Mesendoderm (in vitro differentiated cells): ENCODE results near the gene FILIP1L.

Experiments used
- DNase-seq: peaks from one replicate; pipeline ENCODE4 v3.0.0; 2013
- H2AK5ac ChIP-seq: 2 replicates; pipeline ENCODE4 v1.6.1; 2013; ENCODE audit warnings: low read length, inconsistent platforms
- H2BK120ac ChIP-seq: 2 replicates; pipeline ENCODE4 v1.6.1; 2013; ENCODE audit warnings: low read depth, mild to moderate bottlenecking, low read length, moderate library complexity, mixed read lengths
- H2BK15ac ChIP-seq: replicated peaks from 2 replicates; pipeline ENCODE4 v1.6.1; 2013; ENCODE audit warnings: low read depth, mild to moderate bottlenecking, moderate library complexity
- H2BK5ac ChIP-seq: 2 replicates; pipeline ENCODE4 v1.6.1; 2013; ENCODE audit warnings: low read length, inconsistent platforms
- H3K18ac ChIP-seq: 2 replicates; pipeline ENCODE4 v1.6.1; 2013; ENCODE audit warnings: mild to moderate bottlenecking, low read length, mixed read lengths
- H3K23ac ChIP-seq: one replicate; pipeline ENCODE4 v1.6.1; 2013; ENCODE audit warnings: low read length
- H3K27ac ChIP-seq: 2 replicates; pipeline ENCODE4 v1.5.1; 2013; ENCODE audit warnings: low read depth, mild to moderate bottlenecking, inconsistent platforms, low read length, moderate library complexity
- H3K27me3 ChIP-seq: 2 replicates; pipeline ENCODE4 v1.6.1; 2013; ENCODE audit warnings: low read length, control low read depth, mild to moderate bottlenecking, inconsistent platforms; ENCODE audit not compliant: insufficient read depth, poor library complexity
- H3K36me3 ChIP-seq: 2 replicates; pipeline ENCODE4 v1.6.1; 2013; ENCODE audit warnings: low read length, inconsistent platforms; ENCODE audit not compliant: control insufficient read depth, insufficient read depth
- H3K4ac ChIP-seq: one replicate; pipeline ENCODE4 v1.6.1; 2013; ENCODE audit warnings: low read depth, mild to moderate bottlenecking, low read length, moderate library complexity
- H3K4me1 ChIP-seq: 2 replicates; pipeline ENCODE4 v1.6.1; 2013; ENCODE audit warnings: low read depth, low read length, inconsistent platforms; ENCODE audit not compliant: control insufficient read depth
- H3K4me2 ChIP-seq: 2 replicates; pipeline ENCODE4 v1.6.1; 2013; ENCODE audit warnings: low read length
- H3K4me3 ChIP-seq: 2 replicates; pipeline ENCODE4 v1.5.1; 2013; ENCODE audit warnings: mild to moderate bottlenecking, low read length
- H3K56ac ChIP-seq: one replicate; pipeline ENCODE4 v1.6.1; 2013; ENCODE audit warnings: low read length
- H3K79me1 ChIP-seq: 2 replicates; pipeline ENCODE4 v1.6.1; 2013; ENCODE audit warnings: low read length, inconsistent platforms
- H3K79me2 ChIP-seq: 2 replicates; pipeline ENCODE4 v1.6.1; 2013; ENCODE audit warnings: mild to moderate bottlenecking, low read length; ENCODE audit not compliant: control insufficient read depth, insufficient read depth
- H3K9ac ChIP-seq: 2 replicates; pipeline ENCODE4 v1.6.1; 2013; ENCODE audit warnings: low read length, inconsistent platforms
- H4K5ac ChIP-seq: one replicate; pipeline ENCODE4 v1.6.1; 2013; ENCODE audit warnings: low read length
- H4K8ac ChIP-seq: one replicate; pipeline ENCODE4 v1.6.1; 2013; ENCODE audit warnings: low read depth, mild to moderate bottlenecking, control low read depth, low read length, moderate library complexity
- WGBS: extraction: QIAGEN DNeasy Blood & Tissue Kit; methylation state at CpG from one replicate; pipeline ENCODE4 v1.1.7; 2013; ENCODE audit warnings: low lambda C conversion rate, missing lambda C conversion rate; ENCODE audit not compliant: insufficient coverage; ENCODE audit errors: extremely low coverage; 5-methylcytosine and 5-hydroxymethylcytosine counted together

FILIP1L gene

DNA sequence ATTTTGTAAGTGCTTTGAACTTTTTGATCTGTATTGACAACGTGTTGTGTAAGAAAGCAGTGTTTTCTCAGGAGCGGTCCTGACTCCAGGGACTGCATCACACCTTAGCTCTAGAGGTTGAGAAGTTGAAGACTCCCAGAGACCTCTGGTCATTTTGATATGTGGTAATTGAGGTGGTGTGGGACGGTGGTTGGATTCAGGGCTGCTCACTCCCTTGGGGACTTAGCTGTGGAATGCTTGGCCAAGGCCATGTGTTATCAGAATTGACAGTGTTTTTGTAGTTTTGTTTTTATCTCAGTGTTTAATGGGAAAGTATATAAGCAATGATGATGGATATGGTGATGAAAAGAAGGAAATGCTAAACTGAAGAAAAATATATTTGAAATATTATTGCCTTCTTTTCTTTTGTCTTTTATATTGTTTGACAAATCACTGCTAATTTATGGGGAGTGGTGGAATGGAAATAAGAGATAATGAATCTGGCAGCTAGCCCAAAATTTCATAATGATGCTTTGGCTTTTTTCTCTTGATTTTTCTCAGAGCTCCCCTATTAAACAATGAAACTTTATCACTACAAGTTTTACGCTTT lies 280.6 kb downstream of the FILIP1L start:
- Histone ChIP-seq H3K36me3 (no peaks in the 10 kb centered on the region), H2BK120ac (no peak overlapping the region), H4K8ac (no peak overlapping the region), H4K5ac (no peak overlapping the region), H3K9ac (no peak overlapping the region), H3K27ac (no peak overlapping the region), H3K27me3 (no peaks in the 10 kb centered on the region), H3K79me2 (peaks cover 5% of the 10 kb centered on the region), H3K79me1 (peaks cover 17% of the 10 kb centered on the region), H3K56ac (no peak overlapping the region), H2BK5ac (no peak overlapping the region), H2BK15ac (no peak overlapping the region), H3K4me1 (no peaks in the 10 kb centered on the region), H3K4ac (no peak overlapping the region), H3K18ac (no peak overlapping the region), H3K23ac (no peak overlapping the region), H3K4me3 (no peak overlapping the region), H3K4me2 (no peak overlapping the region), H2AK5ac (no peak overlapping the region)
- no CpG with 5 or more reads among the region's 4 CpGs for WGBS
- no peak for DNase-seq

DNA sequence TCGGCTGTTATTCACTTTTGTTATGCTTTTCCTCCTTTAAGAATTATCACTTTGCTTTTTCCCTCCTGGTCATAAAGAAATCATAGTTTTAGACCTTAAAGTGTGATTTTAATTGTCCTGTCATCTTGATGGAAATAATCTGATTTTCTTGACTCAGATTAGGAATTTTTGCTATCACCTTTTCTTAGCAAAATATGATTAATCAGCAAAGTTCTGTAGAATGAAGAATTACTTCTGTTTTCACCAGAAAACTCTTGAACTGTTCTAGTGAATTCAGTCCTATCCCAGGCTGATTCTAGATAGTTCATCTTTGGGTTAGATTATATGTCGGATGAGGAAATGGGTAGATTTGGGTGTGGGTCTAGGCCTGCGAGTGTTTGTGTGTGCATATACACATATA lies 284.5 kb downstream of the FILIP1L start:
- H4K8ac ChIP-seq: no peak overlapping the region

GRCh38 chr3:99825004-99825640 lies 289.2 kb downstream of the FILIP1L start:
- Histone ChIP-seq H2BK5ac (no peak overlapping the region), H3K4me3 (no peak overlapping the region), H3K9ac (no peak overlapping the region), H2BK15ac (no peak overlapping the region), H3K27me3 (no peaks in the 10 kb centered on the region), H3K56ac (no peak overlapping the region), H3K4ac (no peak overlapping the region), H4K5ac (no peak overlapping the region), H2AK5ac (no peak overlapping the region), H3K79me2 (peaks cover 5% of the 10 kb centered on the region), H3K18ac (no peak overlapping the region), H3K27ac (no peak overlapping the region), H4K8ac (no peak overlapping the region), H3K36me3 (no peaks in the 10 kb centered on the region), H3K4me2 (no peak overlapping the region), H3K79me1 (peaks cover 4% of the 10 kb centered on the region), H2BK120ac (no peak overlapping the region), H3K4me1 (no peaks in the 10 kb centered on the region), H3K23ac (no peak overlapping the region)
- DNase-seq: no peak
- WGBS: no CpG with 5 or more reads among the region's 3 CpGs

More for the DNA sequence above, 284.5 kb downstream of the FILIP1L start:
- no peak overlapping the region for H3K4me2 ChIP-seq
- no peak overlapping the region for H3K9ac ChIP-seq
- DNase-seq: no peak
- H3K27ac ChIP-seq: no peak overlapping the region
- H3K18ac ChIP-seq: no peak overlapping the region
- no peak overlapping the region for H2BK15ac ChIP-seq
- H3K23ac ChIP-seq: no peak overlapping the region
- H3K4ac ChIP-seq: no peak overlapping the region
- H3K27me3 ChIP-seq: no peaks in the 10 kb centered on the region
- H3K4me1 ChIP-seq: no peaks in the 10 kb centered on the region
- peaks cover 2% of the 10 kb centered on the region for H3K79me2 ChIP-seq
- no peak overlapping the region for H4K5ac ChIP-seq
- WGBS: no CpG with 5 or more reads among the region's 3 CpGs
- H3K79me1 ChIP-seq: peaks cover 5% of the 10 kb centered on the region
- no peak overlapping the region for H3K56ac ChIP-seq
- H3K4me3 ChIP-seq: no peak overlapping the region
- no peaks in the 10 kb centered on the region for H3K36me3 ChIP-seq
- H2BK120ac ChIP-seq: no peak overlapping the region
- H2BK5ac ChIP-seq: no peak overlapping the region
- H2AK5ac ChIP-seq: no peak overlapping the region

GRCh38 chr3:99823723-99824711 lies 290.3 kb downstream of the FILIP1L start:
- Histone ChIP-seq H3K36me3 (no peaks in the 10 kb centered on the region), H3K4me2 (no peak overlapping the region), H2BK15ac (no peak overlapping the region), H2BK120ac (no peak overlapping the region), H3K27me3 (no peaks in the 10 kb centered on the region), H3K79me1 (peaks cover 2% of the 10 kb centered on the region), H3K18ac (no peak overlapping the region), H3K23ac (no peak overlapping the region), H4K5ac (no peak overlapping the region), H2AK5ac (no peak overlapping the region), H3K4ac (no peak overlapping the region), H4K8ac (no peak overlapping the region), H2BK5ac (no peak overlapping the region), H3K79me2 (peaks cover 7% of the 10 kb centered on the region), H3K56ac (no peak overlapping the region), H3K27ac (no peak overlapping the region), H3K9ac (no peak overlapping the region), H3K4me3 (no peak overlapping the region), H3K4me1 (no peaks in the 10 kb centered on the region)
- WGBS: no CpG with 5 or more reads among the region's 14 CpGs
- DNase-seq: peak; percentile 22

DNA sequence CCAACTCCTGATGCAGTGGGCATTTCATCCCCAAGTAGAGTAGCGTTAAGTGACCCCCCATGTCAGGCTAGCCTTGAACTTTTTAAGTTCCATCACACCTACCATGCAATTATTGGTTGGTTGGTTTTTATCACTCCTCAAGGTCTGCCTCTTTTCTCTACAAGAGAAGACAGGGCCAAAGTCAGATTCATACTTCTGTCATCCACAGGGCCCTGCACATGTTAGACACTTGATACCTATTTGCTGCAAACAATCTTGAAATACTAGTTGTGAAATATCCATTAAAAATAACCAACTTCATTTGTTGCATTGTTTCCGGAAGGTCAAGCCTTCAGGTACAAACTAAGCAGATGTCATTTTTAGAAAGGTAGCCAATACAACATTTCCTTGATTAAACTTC lies 295.5 kb downstream of the FILIP1L start:
- Histone ChIP-seq H3K9ac (no peak overlapping the region), H3K79me1 (peaks cover 4% of the 10 kb centered on the region), H3K27me3 (no peaks in the 10 kb centered on the region), H2BK15ac (no peak overlapping the region), H3K4ac (no peak overlapping the region), H3K36me3 (no peaks in the 10 kb centered on the region), H3K79me2 (peaks cover 11% of the 10 kb centered on the region), H4K5ac (no peak overlapping the region), H3K4me3 (no peak overlapping the region), H3K23ac (no peak overlapping the region), H4K8ac (no peak overlapping the region), H3K18ac (no peak overlapping the region), H3K4me2 (no peak overlapping the region), H2BK120ac (no peak overlapping the region), H3K56ac (no peak overlapping the region), H3K4me1 (no peaks in the 10 kb centered on the region), H3K27ac (no peak overlapping the region), H2BK5ac (no peak overlapping the region), H2AK5ac (no peak overlapping the region)
- no CpG with 5 or more reads among the region's 2 CpGs for WGBS
- DNase-seq: no peak
